HCT116 (cell line): ENCODE measurements around the gene EMP2. TPM values are rescaled to one million over a fixed set of nuclear protein-coding genes. Genes with fewer than 3 reads are reported as not detected.

Experiments used
- ATAC-seq: fragments of 200-7000 bp; cut with Tn5 transposase; 2 replicates; pipeline ENCODE4 v1.9.1; 2020; ENCODE audit warnings: mild to moderate bottlenecking, moderate library complexity
- BruUV-seq: library from RNA; stranded (reverse); fragments of 400-500 nt; replicated peaks from 2 replicates; lab custom pipeline; 2021; lab: Mats Ljungman, UMichigan
- CTCF ChIA-PET: fragments of 300-600 bp; sonication (Branson Sonifier 250); formaldehyde crosslinking; loops from one replicate; lab custom pipeline; 2021; ENCODE audit warnings: antibody characterized with exemption; lab: Charles Lee
- POLR2A ChIA-PET: fragments of 300-600, 350-600 bp; sonication (Branson Sonifier 250); formaldehyde crosslinking; loops from one replicate; lab custom pipeline; 2021; ENCODE audit warnings: antibody characterized with exemption; lab: Charles Lee
- RAD21 ChIA-PET, 2 experiments: fragments of 300-600 bp; sonication (Branson Sonifier 250); formaldehyde crosslinking; loops; one replicate each; lab custom pipeline; 2023; ENCODE audit warnings: low total read pairs in 2 of 2; ENCODE audit not compliant: uncharacterized antibody in 2 of 2, unreplicated experiment in 2 of 2, low non-redundant PET in 1 of 2; lab: Charles Lee
- DNase-seq: peaks from one replicate; pipeline ENCODE4 v3.0.0-alpha.2; 2010; ENCODE audit warnings: low read depth, low spot score
- H2AFZ ChIP-seq: fragments of 200-600 bp; shearing (Covaris generic), sonication (generic); 2 replicates; pipeline ENCODE4 v1.6.1; 2017; ENCODE audit warnings: low read depth, mixed run types, mixed read lengths, antibody characterized with exemption, low read length; ENCODE audit not compliant: poor library complexity, severe bottlenecking
- H3K27ac ChIP-seq: 2 replicates; pipeline ENCODE4 v1.5.1; 2012; ENCODE audit warnings: low read depth, low read length
- H3K27me3 ChIP-seq: fragments of 200-600 bp; sonication (generic); 2 replicates; pipeline ENCODE4 v1.6.1; 2016; ENCODE audit warnings: mixed run types, low read length, mixed read lengths; ENCODE audit not compliant: insufficient read depth
- H3K36me3 ChIP-seq, 2 experiments: fragments of 200-500 bp in 1 of 2; fragments of 200-600 bp in 1 of 2; sonication (Bioruptor generic) in 1 of 2; sonication (generic) in 1 of 2; 2 replicates each; pipeline versions ENCODE4 v1.5.1 to v1.6.1; 2014 to 2016; ENCODE audit warnings: low read length in 2 of 2, inconsistent platforms in 1 of 2, mixed read lengths in 1 of 2, mixed run types in 1 of 2; ENCODE audit not compliant: insufficient read depth in 2 of 2, control insufficient read depth in 1 of 2
- H3K4me1 ChIP-seq, 2 experiments: fragments of 200-600 bp in 1 of 2; sonication (generic) in 1 of 2; 2 replicates each; pipeline versions ENCODE4 v1.5.1 to v1.6.1; 2012 to 2017; ENCODE audit warnings: low read length in 2 of 2, inconsistent platforms in 1 of 2, mild to moderate bottlenecking in 1 of 2, mixed read lengths in 1 of 2, mixed run types in 1 of 2, moderate library complexity in 1 of 2; ENCODE audit not compliant: insufficient read depth in 2 of 2, control insufficient read depth in 1 of 2
- H3K4me2 ChIP-seq: fragments of 200-600 bp; sonication (generic); 2 replicates; pipeline ENCODE4 v1.6.1; 2017; ENCODE audit warnings: mixed run types, low read length, mixed read lengths
- H3K4me3 ChIP-seq, 2 experiments: fragments of 200-600 bp in 1 of 2; sonication (generic) in 1 of 2; replicated peaks in 1 of 2; 2 replicates each; pipeline ENCODE4 v1.5.1; 2011 to 2016; ENCODE audit warnings: low read length in 2 of 2, control low read depth in 1 of 2, low read depth in 1 of 2, mild to moderate bottlenecking in 1 of 2, mixed read lengths in 1 of 2, mixed run types in 1 of 2
- H3K79me2 ChIP-seq: fragments of 200-600 bp; sonication (generic); 2 replicates; pipeline ENCODE4 v1.6.1; 2017; ENCODE audit warnings: mild to moderate bottlenecking, mixed run types, low read length, moderate library complexity, mixed read lengths; ENCODE audit not compliant: insufficient read depth
- H3K9ac ChIP-seq: fragments of 200-600 bp; sonication (generic); 2 replicates; pipeline ENCODE4 v1.6.1; 2016; ENCODE audit warnings: low read length, mixed read lengths
- H3K9me2 ChIP-seq: fragments of 200-600 bp; sonication (generic), shearing (Covaris generic); 2 replicates; pipeline ENCODE4 v1.6.1; 2017; ENCODE audit warnings: mixed run types, mild to moderate bottlenecking, moderate library complexity; ENCODE audit not compliant: insufficient read depth
- H3K9me3 ChIP-seq, 2 experiments: fragments of 200-500 bp in 1 of 2; fragments of 200-600 bp in 1 of 2; sonication (Bioruptor generic) in 1 of 2; sonication (generic) in 1 of 2; 2 replicates each; pipeline ENCODE4 v1.6.1; 2014 to 2017; ENCODE audit warnings: low read length in 2 of 2, mixed read lengths in 2 of 2, inconsistent platforms in 1 of 2, low read depth in 1 of 2, mild to moderate bottlenecking in 1 of 2, mixed run types in 1 of 2, moderate library complexity in 1 of 2; ENCODE audit not compliant: control insufficient read depth in 1 of 2, insufficient read depth in 1 of 2
- H4K20me1 ChIP-seq: fragments of 200-600 bp; sonication (generic), shearing (Covaris generic); 2 replicates; pipeline ENCODE4 v1.6.1; 2017; ENCODE audit warnings: mixed run types, mild to moderate bottlenecking, moderate library complexity; ENCODE audit not compliant: insufficient read depth
- ATF3 ChIP-seq: IDR thresholded peaks from 2 replicates; pipeline ENCODE4 v1.6.1; 2012
- CEBPB ChIP-seq: IDR thresholded peaks from 2 replicates; pipeline ENCODE4 v1.6.1; 2012; ENCODE audit warnings: low read depth
- EGR1 ChIP-seq: IDR thresholded peaks from 2 replicates; pipeline ENCODE4 v1.6.1; 2012; ENCODE audit warnings: low read depth
- EZH2phosphoT487 ChIP-seq: fragments of 200-600 bp; IDR thresholded peaks from 2 replicates; pipeline ENCODE4 v1.6.1; 2018; ENCODE audit warnings: antibody characterized with exemption, borderline replicate concordance
- FOSL1 ChIP-seq: IDR thresholded peaks from 2 replicates; pipeline ENCODE4 v1.6.1; 2012; ENCODE audit warnings: low read depth
- JUND ChIP-seq: IDR thresholded peaks from 2 replicates; pipeline ENCODE4 v1.6.1; 2012
- POLR2AphosphoS5 ChIP-seq: IDR thresholded peaks from 2 replicates; pipeline ENCODE4 v1.6.1; 2011; ENCODE audit warnings: mild to moderate bottlenecking, low read depth, low read length, moderate library complexity
- SIN3A ChIP-seq: IDR thresholded peaks from 2 replicates; pipeline ENCODE4 v1.6.1; 2012; ENCODE audit warnings: low read depth
- SP1 ChIP-seq: IDR thresholded peaks from 2 replicates; pipeline ENCODE4 v1.6.1; 2012; ENCODE audit warnings: low read depth
- YY1 ChIP-seq: IDR thresholded peaks from 2 replicates; pipeline ENCODE4 v1.6.1; 2011; ENCODE audit warnings: low read length, low read depth, moderate library complexity, mild to moderate bottlenecking; ENCODE audit not compliant: insufficient replicate concordance; ENCODE audit errors: extremely low read depth
- ZBTB33 ChIP-seq: IDR thresholded peaks from 2 replicates; pipeline ENCODE4 v1.6.1; 2011; ENCODE audit warnings: mild to moderate bottlenecking, low read length, moderate library complexity; ENCODE audit not compliant: insufficient replicate concordance; ENCODE audit errors: extremely low read depth
- intact Hi-C: fragments of 100-400 bp; cut with micrococcal nuclease; formaldehyde crosslinking; loops from 2 replicates; pipeline ENCODE4 v1.10.0; 2022
- total RNA-seq: library from RNA; stranded (reverse); gene quantifications from one replicate; pipeline ENCODE4 v1.2.1, GENCODE V29; 2021; ENCODE audit not compliant: unreplicated experiment

Gene EMP2
- total RNA-seq, 1 experiment from 2014 or later: 32.6 TPM

- 0 out of 4 replicates have a peak, but pooled peaks cover 0 to 7% of the 10 kb centered on the region in 2 experiments for H3K9me3 ChIP-seq
- no peak overlapping the region for H3K4me3 ChIP-seq
- H3K36me3 ChIP-seq: no peaks in the 10 kb centered on the region
- no peaks in the 10 kb centered on the region for H4K20me1 ChIP-seq
- no peaks in the 10 kb centered on the region for H3K9me2 ChIP-seq
- BruUV-seq: no TSS peak
- POLR2A ChIA-PET: no interaction called here
- no peaks in the 10 kb centered on the region for H3K4me1 ChIP-seq
- intact Hi-C loops: no loop called here
- H2AFZ ChIP-seq: no peak overlapping the region
- H3K79me2 ChIP-seq: peaks cover 3% of the 10 kb centered on the region; the same call in 1 of the 2 replicates
- RAD21 ChIA-PET: no interaction called here
- CTCF ChIA-PET: no interaction called here
- H3K27me3 ChIP-seq: no peaks in the 10 kb centered on the region
- TF ChIP-seq EZH2phosphoT487 (no peak), POLR2AphosphoS5 (no peak), EGR1 (no peak), ZBTB33 (no peak), ATF3 (no peak), SIN3A (no peak), YY1 (no peak), CEBPB (no peak), FOSL1 (no peak), JUND (no peak), SP1 (no peak)
- ATAC-seq: no peak
- no peak overlapping the region for H3K4me2 ChIP-seq
- H3K27ac ChIP-seq: no peak overlapping the region
- no peak overlapping the region for H3K9ac ChIP-seq
- no peak for DNase-seq
Measured at GRCh38 chr16:10562361-10562899, 18.0 kb downstream of the EMP2 start.
